Measurements from ENCODE around the gene PHF5A.
A peak's percentile ranks its signal among the peaks of the same experiment; 100 is the strongest.

PHF5A gene, protein sequence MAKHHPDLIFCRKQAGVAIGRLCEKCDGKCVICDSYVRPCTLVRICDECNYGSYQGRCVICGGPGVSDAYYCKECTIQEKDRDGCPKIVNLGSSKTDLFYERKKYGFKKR

DNA sequence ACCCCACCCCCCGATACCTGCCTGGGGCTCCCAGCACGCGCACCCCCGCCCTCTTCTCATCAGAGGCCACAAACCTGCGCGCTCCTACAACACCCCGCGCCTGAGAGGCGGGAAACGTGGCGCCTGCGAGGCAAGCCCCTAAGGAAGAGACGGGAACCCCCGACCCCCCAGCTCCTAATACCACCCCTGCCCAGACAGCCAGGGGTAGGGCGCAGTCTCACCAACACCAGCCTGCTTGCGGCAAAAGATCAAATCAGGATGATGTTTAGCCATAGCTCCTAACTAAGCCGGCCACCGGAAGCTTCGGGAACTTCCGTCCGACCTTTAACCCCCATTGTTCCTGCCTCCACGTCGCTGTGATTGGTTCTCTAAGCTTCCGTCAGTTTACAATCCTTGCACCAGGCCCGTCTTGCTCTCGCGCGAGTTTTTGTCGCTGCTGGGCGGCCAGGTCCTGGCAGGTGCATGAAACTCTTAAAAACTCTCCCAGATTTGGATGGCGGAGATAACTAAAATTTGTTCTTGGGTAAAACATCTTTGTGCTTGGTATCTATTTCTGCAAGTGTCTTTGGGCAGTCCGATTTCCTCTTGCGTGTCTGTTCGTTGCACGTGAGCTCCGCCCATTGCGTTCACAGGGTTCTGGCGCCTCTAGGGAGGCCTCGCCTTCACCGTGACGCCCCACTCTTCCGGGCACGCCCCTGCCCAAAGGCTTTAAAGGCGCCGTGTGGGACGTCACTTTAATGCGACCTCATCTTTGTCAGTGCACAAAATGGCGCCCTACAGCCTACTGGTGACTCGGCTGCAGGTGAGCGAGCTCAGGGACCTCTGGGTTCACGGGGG lies at the start of gene PHF5A, which contains the start of gene ACO2:
PHF5A (minus strand) TSS at position 312 of the 837 bp plus-strand sequence; CDS start at position 273, 39 bp downstream.
ACO2 (plus strand) TSS at position 737 of the 837 bp plus-strand sequence; CDS start at position 767, 30 bp downstream.
- peak; percentile 98 for DNase-seq

DNA sequence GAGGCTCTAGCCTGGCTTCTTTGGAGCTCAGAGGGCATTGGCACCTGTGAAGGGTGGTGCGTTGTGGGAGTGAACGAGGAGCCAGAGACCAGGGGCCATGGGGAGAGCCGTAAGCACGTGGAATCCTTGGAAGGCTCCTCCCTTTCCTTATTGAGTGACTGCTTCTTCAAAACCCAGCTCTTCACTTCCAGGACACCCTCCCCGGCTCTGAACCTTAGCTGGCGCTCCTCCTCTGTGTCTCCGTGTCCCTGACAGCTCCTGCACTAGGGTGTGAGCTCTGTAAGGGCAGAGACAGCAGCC lies 49.5 kb upstream of the PHF5A start:
- DNase-seq: no peak

DNA sequence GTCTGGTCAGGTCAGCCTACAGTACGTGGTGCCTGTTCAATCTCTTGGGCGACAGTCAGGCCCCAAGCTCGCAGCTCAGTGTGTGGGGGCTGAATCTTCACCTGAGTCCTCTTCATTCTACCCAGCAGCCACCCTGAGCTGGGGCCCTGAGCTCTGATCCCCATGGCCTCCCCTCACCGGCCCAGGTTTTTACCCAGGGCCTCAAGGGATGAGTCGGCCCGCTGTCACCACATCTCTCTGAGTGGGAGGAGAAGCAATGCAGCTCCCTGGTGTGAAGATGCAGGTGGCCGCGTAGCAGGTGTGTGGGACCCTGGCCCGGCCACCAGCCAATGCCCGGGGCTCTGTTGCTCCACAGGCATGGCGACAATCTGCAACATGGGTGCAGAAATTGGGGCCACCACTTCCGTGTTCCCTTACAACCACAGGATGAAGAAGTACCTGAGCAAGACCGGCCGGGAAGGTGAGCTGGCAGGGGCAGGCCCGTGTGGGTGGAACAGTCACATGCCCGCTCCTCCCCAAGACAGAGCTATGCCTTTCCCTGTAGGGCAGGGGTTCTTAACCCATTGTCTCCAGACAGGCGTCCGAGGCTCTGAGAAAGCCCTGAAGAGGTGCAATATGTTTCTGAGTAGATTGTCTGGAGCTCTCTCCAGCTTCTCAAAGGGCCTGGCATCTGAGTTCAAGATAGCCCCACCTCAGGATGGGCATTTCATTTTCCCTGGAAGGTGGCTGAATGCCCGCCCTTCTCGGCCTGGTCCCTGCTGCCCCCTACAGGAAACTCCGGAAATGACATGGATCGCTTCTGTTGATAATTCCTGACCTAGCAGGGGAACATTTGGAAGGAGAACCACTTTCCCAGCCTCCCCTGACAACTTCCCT lies 48.9 kb upstream of the PHF5A start:
- DNase-seq: no peak

DNA sequence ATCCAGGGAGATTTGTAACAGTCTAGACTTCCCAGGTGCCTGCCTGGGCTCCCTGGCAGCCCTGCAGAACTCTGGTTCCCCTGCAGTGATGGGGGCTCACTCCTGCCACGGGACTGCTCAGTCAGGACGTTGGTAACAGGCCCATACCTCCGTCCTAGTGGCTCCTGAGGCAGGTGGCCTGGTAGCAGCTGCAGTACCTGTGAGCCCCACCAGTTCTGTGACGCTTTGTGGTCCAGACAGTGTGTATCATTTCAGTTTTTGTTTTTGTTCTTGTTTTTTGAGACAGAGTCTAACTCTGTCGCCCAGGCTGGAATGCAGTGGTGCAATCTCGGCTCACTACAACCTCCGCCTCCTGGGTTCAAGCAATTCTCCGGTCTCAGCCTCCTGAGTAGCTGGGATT lies 48.0 kb upstream of the PHF5A start:
- DNase-seq: no peak

DNA sequence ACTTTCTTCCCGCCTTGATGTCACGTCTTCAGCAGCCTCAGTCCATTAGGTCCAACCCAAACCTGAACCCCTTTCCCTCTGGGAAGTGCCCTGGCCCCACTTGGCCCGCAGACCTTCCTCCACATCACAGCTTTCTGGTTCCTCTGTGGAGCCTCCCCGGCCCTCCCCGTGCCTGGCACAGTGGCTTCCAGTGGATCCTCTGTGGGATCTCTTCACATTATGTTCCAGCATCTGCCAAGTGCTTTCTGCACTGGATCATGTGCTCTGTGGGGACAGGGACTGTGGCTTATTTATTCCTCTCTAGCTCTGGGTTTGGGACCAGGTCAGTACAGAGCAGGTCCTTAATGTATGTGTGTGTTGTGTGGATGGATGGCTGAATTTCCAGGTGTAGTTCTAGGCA lies 44.9 kb upstream of the PHF5A start:
- no peak for DNase-seq

DNA sequence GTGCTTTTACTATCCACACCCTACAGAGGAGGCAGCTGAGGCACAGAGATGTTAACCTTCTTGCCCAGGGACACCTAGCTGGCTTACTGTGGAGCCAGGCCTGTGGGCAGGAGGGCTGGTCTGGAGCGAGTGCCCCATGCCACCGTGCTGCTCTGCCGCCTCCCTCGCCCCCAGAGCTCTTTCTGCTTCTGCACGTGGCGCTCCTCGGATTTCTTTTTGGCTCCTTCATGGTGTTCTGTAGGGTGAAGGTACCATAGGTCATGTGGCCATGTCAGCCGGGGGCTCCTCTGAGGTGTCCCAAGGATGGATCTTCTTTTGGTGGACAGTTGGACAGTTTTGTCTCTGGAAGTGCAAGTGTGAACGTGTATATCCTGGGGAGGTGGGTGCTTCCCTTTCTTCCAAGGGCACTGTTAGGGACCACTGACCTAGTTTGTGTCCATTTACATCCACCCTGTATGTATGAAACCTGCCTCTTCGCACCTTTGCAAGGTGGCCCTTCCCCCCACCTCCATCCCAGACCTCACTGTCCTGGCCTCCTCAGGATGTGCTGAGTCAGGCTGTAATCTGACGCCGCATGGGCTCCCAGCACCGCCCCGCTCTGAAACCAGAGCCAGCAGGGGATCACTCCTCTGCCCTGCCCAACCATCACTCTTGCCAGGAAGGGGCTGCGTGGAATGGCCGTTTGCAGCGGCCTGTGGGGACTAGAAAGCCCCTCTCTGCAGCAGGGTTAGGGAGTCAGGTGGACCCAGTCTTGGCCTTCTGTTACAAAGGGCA lies 44.1 kb upstream of the PHF5A start:
- no peak for DNase-seq

DNA sequence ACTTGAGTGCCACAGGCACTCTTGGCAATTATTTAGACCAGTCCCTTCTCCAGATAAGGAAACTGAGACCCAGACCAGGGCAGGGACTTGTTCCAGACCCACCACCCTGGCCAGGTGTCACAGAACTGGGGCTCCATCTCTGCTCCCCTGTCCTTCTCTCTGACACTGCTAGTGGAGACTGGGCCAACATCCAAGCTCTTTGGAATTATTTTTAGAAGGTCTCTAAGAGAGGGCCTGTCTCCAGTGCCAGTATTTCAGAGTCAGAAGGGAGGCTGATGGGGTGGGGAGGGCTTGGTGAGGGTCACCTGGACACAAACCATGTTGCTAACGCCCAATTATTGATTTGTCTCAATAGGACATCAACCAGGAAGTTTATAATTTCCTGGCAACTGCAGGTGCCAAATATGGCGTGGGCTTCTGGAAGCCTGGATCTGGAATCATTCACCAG lies 43.1 kb upstream of the PHF5A start:
- DNase-seq: no peak

DNA sequence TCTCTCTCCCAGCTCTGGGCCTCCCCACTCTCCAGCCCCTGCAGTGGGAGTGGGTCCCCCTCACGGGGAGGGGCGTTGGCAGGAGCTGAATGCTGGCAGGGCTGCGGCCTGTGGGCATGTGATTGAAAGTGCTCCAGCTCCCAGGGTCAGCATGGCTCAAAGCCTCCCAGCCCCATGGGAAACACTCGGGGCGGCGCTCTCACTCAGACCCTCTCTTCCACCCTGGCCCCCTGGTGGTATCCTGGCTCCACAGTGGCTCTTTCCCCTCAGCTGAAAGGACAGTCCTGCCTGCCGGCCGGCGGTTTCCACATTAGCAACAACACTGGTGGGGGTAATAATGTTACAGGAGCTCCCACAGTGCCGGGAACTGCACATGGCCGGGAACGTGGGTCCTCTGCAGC lies 40.3 kb upstream of the PHF5A start:
- DNase-seq: no peak

DNA sequence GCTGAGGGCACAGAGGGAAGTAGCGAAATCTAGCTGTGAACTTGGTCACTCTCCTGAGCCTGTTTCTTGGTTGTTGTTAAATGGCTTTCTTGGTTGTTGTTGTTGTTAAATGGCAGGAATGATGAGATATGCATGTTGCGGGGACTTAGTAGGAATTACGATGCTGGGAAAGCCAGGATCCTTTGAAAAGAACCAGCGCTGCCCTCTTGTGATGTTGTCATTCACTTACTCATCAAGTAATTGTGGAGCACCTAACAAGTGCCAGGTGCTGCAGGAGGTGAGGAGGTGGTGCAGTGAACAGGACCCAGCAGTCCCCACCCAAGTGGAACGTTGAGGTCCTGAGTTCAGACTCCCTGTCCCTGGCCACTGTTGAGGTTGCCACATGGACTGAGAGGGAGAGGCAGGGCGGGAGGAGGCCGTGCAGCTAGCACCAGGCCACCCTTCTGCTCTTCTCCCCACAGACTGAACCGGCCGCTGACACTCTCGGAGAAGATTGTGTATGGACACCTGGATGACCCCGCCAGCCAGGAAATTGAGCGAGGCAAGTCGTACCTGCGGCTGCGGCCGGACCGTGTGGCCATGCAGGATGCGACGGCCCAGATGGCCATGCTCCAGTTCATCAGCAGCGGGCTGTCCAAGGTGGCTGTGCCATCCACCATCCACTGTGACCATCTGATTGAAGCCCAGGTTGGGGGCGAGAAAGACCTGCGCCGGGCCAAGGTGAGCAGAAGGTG lies 39.0 kb upstream of the PHF5A start:
- DNase-seq: no peak

DNA sequence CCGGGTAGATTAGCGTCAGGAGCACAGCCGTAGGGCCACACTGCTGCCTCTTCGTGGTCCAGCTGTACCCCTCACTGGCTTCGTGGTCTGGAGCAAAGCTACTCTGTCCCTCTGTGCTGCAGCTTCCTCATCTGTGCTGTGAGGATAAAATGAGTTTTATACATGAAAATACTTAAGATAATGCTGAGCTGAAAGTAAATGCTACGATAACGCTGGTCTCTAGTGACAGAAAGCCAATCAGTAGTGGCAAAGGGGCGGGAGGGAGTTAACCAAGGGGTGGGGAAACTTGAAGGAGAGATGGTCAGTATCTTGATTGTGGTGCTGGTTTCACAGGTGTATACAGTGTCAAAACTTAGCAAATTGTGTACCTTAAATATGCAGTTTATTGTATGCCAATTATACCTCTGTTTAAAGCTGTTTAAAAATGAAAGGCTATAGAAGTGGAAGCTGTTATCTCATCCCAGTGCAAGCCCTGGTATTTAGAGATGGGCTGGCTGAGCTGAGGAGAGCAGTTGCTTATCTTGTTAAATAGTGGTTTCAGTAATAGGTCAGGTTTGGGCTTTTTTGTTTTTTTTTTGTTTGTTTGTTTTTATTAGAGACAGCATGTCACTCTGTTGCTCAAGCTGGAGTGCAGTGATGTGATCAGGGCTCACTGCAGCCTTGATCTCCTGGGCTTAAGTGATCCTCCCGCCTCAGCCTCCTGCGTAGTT lies 37.2 kb upstream of the PHF5A start:
- DNase-seq: no peak

DNA sequence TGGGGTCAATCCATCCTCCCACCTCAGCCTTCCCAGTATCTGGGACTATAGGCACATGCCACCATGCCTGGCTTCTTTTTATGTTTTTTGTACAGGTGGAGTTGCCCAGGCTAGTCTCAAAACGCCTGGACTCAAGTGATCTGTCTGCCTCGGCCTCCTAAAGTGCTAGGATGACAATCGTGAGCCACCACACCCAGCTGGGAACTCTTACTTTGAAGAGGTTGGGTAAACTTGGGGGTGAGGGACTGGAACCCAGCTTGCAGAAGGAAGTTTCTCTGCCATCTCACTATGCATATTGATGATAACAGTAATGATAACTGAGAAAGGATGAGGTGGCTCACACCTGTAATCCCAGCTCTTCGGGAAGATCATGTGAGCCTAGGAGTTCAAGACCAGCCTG lies 36.3 kb upstream of the PHF5A start:
- no peak for DNase-seq

DNA sequence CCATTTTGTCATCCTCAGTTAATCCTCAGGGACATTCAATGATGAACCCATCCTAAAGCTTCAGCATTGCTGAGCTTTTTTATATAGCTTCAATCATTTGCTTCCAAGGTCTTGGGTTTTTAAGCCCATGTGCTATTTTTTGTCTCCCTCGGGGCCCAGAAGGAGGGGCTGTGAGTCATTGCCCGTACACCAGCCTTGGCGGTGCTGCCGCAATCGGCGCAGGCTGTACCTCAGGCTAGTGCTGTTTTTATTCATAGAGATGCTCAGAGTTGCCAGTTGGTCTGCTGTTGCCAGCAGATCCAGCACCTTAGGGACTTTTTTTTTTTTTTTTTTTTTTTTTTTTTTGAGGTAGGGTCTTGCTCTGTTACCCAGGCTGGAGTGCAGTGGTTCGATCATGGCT lies 35.9 kb upstream of the PHF5A start:
- no peak for DNase-seq

DNA sequence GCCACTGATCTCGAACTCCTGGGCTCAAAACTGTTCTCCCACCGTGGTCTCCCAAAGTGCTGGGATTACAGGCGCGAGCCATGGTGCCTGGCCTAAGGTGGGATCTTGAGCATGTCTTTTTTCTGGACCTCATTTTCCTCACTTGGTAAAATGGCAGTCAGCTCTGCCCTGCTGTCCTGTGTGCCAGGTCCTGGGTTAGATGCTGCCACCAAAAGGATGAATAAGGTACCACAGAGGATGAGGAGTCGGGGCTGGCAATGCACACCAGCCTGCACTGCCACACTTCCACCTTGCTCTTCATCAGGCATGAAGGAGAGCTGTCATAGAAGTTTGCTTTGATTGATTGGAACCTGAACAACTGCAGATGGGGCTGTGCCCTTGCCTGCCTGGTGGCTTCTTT lies 32.7 kb upstream of the PHF5A start:
- no peak for DNase-seq

DNA sequence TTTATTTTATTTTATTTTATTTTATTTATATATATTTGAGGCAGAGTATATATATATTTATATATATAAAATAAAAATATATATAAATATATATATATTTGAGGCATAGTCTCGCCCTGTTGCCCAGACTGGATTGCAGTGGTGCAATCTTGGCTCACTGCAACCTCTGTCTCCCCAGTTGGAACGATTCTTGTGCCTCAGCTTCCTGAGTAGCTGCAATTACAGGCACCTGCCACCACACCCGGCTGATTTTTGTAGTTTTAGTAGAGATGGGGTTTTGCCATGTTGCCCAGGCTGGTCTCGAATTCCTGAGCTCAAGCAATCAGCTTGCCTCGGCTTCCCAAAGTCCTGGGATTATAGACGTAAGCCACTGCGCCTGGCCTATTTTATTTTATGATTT lies 31.8 kb upstream of the PHF5A start:
- no peak for DNase-seq

DNA sequence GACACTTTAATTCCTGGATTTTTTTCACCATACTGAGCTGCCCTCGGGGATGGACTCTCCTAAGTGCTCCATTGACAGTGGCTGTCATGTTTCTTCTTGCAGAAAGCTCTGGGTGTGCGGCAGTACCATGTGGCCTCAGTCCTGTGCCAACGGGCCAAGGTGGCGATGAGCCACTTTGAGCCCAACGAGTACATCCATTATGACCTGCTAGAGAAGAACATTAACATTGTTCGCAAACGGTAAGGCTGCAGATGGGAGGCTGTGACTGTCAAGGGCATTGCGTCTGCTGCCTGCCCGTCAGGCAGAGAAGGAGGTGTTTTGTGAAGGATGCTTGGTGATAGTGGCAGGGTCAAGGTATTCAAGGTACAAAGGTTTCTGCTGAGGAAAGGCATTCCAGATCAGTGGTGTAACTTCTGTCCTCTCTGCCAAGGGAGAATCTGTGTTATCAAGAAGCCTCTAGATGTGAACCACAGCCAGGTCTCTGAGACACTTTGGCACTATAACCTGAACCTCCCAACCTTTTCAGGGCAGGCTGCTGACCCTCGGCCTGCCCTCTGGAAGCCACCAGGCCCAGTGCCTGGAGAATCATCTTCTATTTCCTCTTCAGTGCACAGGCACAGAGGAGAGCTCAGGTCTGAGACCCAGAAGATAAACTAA lies 31.3 kb upstream of the PHF5A start:
- no peak for DNase-seq

DNA sequence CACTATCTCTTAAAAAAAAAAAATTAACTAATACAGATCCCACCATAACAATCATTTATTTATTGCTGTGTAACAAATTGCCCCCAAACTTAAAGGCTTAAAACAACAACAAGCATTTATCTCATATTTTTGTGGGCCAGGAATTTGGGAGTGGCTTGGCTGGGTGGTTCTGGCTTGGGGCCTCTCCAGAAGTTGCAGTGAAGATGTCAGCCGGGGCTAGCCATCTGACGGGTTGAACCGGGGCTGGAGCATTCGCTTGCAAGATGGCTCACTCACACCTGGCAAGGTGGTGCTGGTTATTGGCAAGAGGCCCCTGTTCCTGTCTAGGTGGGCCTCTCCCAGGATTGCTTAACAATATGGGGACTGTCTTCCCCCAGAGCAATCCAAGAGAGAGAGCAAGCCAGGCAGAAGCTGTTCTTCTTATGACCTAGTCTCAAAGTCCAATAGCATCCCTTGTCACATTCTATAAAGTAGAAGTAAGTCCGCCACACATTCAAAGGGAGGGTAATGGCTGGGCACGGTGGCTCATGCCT lies 29.9 kb upstream of the PHF5A start:
- no peak for DNase-seq

DNA sequence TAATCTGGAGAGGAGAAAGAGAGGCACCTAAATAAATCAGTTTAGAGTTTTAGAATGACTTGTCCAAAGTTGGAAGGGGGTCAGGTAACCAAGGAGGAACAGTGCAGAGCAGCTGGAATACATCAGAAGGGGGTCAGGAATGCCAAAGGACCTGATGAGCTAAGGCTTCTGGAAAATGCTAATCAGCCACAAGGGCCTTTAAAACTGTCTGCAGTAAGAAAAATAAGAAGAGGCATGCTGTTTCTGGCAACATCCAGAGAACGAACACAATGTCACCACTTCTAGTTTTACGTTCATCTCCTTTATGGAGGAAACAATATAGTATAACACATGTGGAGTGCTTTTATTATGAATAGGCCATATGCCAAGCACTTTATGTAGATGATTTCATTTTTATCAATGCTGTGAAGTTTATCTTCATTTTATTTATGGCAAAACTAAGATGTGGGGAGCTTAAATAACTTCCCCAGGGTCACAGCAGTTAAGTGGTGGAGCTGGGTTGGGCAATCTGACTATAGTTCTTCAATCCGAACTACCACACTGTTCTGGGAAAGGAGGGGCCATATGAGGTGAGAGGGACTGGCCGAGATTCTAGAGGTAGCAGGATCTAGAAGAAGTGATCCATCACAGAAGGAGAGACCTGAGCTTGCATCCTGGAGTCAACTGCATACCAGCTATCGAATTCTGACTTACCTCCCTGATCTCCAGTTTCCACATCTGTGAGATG lies 23.0 kb upstream of the PHF5A start:
- DNase-seq: no peak

DNA sequence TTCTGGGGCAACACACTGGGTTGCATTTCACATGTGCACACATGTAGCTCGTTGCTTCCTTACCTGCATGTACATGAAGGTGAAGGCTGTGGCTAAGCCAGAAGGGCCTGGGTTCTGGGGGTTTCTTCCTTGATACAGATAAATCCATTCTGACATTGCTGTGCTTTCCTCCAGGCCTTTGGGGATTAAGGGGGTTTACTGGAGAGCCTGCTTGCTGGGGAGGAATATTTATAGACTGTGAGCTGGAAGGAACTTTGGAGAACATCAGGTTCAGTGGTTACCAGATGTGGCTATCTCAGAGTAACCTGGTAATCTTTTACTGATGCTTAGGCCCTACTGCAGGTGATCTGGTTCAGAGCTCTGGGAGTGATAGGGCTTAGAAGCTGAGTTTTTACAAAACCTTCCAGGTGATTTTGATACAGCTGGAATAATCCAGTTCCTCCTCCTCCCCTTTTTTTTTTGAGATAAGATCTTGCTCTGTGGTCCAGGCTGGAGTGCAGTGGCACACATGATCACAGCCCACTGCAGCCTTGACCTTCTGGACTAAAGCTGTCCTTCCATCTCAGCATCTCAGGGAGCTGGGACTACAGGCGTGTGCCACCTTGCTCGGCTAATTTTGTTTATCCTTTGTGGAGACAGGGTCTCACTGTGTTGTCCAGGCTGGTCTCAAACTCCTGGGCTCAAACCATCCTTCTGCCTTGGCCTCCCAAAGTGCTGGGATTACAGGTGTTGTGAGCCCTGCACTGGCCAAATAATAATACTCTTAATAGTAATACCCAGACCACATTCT lies 20.3 kb upstream of the PHF5A start:
- DNase-seq: no peak

DNA sequence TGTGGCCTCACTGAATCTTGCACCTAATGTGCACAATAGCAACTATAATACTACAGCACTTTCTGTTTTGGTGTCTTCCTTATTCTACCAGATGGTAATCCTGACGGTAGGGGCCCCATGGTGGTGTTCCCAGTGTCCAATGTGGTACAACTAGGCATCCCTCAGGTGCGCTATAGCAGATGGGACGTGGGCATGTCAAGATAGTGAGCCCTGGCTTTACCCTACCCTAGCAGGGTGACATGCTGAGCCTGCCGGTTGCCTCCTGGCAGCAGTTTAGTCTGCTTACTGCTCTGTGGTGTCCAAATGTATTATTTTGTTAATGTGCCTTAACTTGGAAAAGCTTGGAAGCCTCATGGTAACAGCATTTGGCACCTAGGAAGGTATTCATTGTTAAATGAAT lies 19.6 kb upstream of the PHF5A start:
- no peak for DNase-seq
